ENCODE results near the gene CATSPERZ. TPM values are rescaled to one million over a fixed set of nuclear protein-coding genes. Genes with fewer than 3 reads are reported as not detected.

Gene CATSPERZ
- total RNA-seq, 1 donor: not detected

DNA sequence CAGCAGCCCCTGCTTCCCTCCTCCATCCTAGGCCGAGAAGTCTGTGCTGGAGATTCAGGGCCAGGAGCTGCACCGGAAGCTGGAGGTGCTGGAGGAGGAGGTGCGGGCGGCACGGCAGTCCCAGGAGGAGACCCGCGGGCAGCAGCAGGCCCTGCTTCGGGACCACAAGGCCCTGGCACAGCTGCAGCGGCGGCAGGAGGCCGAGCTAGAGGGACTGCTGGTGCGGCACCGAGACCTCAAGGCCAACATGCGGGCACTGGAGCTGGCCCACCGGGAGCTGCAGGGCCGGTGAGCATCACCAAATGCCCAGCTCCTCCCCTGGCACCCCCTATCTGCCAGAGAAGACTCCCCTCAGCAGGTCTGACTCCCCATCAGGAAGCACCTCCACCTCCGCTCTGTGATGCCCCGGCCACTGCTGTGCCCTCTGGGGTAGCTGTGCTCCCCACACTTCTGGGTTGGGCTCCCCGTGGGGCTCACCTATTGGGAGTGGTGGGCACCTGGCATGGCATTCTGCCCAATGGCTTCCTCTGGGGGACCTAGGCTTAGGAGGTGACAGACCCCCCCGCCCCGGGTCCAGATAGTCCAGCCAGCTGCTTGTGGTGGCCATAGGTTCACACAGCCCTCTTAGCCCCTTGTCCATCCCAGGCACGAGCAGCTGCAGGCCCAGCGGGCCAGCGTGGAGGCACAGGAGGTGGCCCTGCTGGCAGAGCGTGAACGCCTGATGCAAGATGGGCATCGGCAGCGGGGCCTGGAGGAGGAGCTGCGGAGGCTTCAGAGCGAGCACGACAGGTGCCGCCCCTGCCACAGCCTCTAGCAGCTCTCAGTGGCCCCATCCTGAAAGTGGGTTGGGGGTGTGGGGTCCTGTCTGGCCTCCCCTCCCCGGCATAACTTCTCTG, 52.2 kb downstream of the CATSPERZ start:
- TF ChIP-seq, protein P1, sequence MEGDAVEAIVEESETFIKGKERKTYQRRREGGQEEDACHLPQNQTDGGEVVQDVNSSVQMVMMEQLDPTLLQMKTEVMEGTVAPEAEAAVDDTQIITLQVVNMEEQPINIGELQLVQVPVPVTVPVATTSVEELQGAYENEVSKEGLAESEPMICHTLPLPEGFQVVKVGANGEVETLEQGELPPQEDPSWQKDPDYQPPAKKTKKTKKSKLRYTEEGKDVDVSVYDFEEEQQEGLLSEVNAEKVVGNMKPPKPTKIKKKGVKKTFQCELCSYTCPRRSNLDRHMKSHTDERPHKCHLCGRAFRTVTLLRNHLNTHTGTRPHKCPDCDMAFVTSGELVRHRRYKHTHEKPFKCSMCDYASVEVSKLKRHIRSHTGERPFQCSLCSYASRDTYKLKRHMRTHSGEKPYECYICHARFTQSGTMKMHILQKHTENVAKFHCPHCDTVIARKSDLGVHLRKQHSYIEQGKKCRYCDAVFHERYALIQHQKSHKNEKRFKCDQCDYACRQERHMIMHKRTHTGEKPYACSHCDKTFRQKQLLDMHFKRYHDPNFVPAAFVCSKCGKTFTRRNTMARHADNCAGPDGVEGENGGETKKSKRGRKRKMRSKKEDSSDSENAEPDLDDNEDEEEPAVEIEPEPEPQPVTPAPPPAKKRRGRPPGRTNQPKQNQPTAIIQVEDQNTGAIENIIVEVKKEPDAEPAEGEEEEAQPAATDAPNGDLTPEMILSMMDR (IDR thresholded peaks at IDR 0.05; ENCODE audit: insufficient read depth, low read depth, low read length): no peak
- H3K4me3 ChIP-seq (ENCODE audit: low read depth, low read length): no peak overlapping the region

GRCh38 chr11:64352995-64353714, 53.0 kb downstream of the CATSPERZ start:
- no peak for DNase-seq (ENCODE audit: low read depth)
- H3K4me3 ChIP-seq (ENCODE audit: low read depth, low read length): no peak overlapping the region

More for the DNA sequence above, 52.2 kb downstream of the CATSPERZ start:
- DNase-seq (ENCODE audit: low read depth): no peak

DNA sequence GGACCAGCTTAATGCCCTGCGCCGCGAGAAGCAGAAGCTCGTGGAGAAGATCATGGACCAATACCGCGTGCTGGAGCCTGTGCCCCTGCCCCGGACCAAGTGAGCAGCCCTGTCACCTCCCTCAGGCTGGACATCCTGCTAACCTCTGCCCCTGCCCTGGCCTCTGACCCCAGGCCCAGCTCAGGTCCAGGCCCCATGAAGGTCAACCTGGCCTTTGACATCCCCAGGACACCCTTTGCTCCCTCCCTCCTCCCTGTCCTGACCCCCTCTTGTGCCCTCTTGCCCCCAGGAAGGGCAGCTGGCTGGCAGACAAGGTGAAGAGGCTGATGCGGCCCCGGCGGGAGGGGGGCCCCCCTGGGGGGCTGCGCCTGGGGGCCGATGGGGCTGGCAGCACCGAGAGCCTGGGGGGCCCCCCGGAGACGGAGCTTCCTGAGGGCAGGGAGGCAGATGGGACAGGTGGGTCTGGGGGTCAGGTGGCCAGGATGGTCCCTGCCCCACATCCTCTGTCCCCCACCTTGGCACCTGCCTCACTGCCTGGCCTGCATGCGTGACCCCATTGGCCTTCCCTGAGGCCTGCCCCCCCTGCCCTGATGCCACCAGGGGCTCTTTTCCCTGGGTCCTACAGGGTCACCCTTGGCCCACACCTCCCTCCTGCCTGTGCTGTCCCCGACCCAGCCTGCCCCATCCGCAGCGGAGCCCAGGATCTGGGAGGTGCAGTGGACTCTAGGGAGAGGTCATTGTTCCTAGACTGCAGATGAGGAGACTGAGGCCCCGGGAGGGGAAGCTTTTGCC, 53.8 kb downstream of the CATSPERZ start:
- no peak overlapping the region for H3K4me3 ChIP-seq (ENCODE audit: low read depth, low read length)
- TF ChIP-seq, protein P1 (IDR thresholded peaks at IDR 0.05; ENCODE audit: insufficient read depth, low read depth, low read length): no peak
- DNase-seq (ENCODE audit: low read depth): no peak

More at GRCh38 chr11:64352995-64353714, 53.0 kb downstream of the CATSPERZ start:
- TF ChIP-seq, protein P1 (IDR thresholded peaks at IDR 0.05; ENCODE audit: insufficient read depth, low read depth, low read length): no peak

Small RNAs within 50 kb of the gene (small RNA-seq; reads per million reads assigned to genes)
- gene MIR7155: not detected
- gene RF00019: not detected

Other genes with a start within 250 kb of the CATSPERZ start
- 8.6 and 12.9 TPM in 2 replicates for gene MACROD1, start 134.2 kb upstream of the CATSPERZ start, total RNA-seq
- gene STIP1, start 114.2 kb upstream of the CATSPERZ start, total RNA-seq: 149 and 206 TPM in 2 replicates
- 4.3 and 7.4 TPM in 2 replicates for gene FERMT3, start 93.6 kb upstream of the CATSPERZ start, total RNA-seq
- gene TRPT1, start 74.2 kb upstream of the CATSPERZ start, total RNA-seq: 32.4 and 33.2 TPM in 2 replicates
- 43.6 and 80.5 TPM in 2 replicates for gene NUDT22, start 74.1 kb upstream of the CATSPERZ start, total RNA-seq
- 6.5 and 9.3 TPM in 2 replicates for gene DNAJC4, start 69.8 kb upstream of the CATSPERZ start, total RNA-seq
- gene VEGFB, start 65.8 kb upstream of the CATSPERZ start, total RNA-seq: 17.7 and 21.9 TPM in 2 replicates
- 46.7 and 47.5 TPM in 2 replicates for gene FKBP2, start 59.3 kb upstream of the CATSPERZ start, total RNA-seq
- 155 and 175 TPM in 2 replicates for gene PPP1R14B, start 53.4 kb upstream of the CATSPERZ start, total RNA-seq
- 53.8 and 66.5 TPM in 2 replicates for gene PLCB3, start 48.8 kb upstream of the CATSPERZ start, total RNA-seq
- gene BAD, start 15.7 kb upstream of the CATSPERZ start, total RNA-seq: 64.3 and 86.7 TPM in 2 replicates
- gene GPR137, start 14.5 kb upstream of the CATSPERZ start, total RNA-seq: 10.6 and 10.8 TPM in 2 replicates
- under 0.01 TPM in 1 of 2 replicates, not detected in the other for gene KCNK4, start 9.1 kb upstream of the CATSPERZ start, total RNA-seq
- 19.3 and 23.3 TPM in 2 replicates for gene ESRRA, start 5.2 kb downstream of the CATSPERZ start, total RNA-seq
- 144 and 155 TPM in 2 replicates for gene TRMT112, start 17.2 kb downstream of the CATSPERZ start, total RNA-seq
- 211 and 230 TPM in 2 replicates for gene PRDX5, start 17.8 kb downstream of the CATSPERZ start, total RNA-seq
- 1.7 and 3.5 TPM in 2 replicates for gene CCDC88B, start 39.8 kb downstream of the CATSPERZ start, total RNA-seq
- gene RPS6KA4, start 58.8 kb downstream of the CATSPERZ start, total RNA-seq: 35.8 and 48.0 TPM in 2 replicates

Data from fibroblast of villous mesenchyme (primary cell).